22Rv1 (cell line): ENCODE results near the gene DCP1B.
A peak's percentile ranks its signal among the peaks of the same experiment; 100 is the strongest.
"Not testable (repeated sequence)": the region's sequence is repeated elsewhere in the genome, so short reads cannot be mapped to it uniquely, and the experiment has no call there.

Experiments
- H3K27ac ChIP-seq: fragments of 450-650 bp; 2 replicates; pipeline ENCODE4 v1.5.1; 2017
- ZFX ChIP-seq: fragments of 450-650 bp; IDR thresholded peaks from 2 replicates; pipeline ENCODE4 v1.6.1; 2017; ENCODE audit warnings: antibody characterized with exemption, borderline replicate concordance
- TF ChIP-seq, protein P1 (sequence below): fragments of 450-650 bp; IDR thresholded peaks from 2 replicates; pipeline ENCODE4 v1.5.1; 2017; ENCODE audit warnings: mild to moderate bottlenecking

Gene DCP1B

GRCh38 chr12:1949771-1950470 lies 54.3 kb downstream of the DCP1B start:
- TF ChIP-seq ZFX: no peak
- TF ChIP-seq, protein P1, sequence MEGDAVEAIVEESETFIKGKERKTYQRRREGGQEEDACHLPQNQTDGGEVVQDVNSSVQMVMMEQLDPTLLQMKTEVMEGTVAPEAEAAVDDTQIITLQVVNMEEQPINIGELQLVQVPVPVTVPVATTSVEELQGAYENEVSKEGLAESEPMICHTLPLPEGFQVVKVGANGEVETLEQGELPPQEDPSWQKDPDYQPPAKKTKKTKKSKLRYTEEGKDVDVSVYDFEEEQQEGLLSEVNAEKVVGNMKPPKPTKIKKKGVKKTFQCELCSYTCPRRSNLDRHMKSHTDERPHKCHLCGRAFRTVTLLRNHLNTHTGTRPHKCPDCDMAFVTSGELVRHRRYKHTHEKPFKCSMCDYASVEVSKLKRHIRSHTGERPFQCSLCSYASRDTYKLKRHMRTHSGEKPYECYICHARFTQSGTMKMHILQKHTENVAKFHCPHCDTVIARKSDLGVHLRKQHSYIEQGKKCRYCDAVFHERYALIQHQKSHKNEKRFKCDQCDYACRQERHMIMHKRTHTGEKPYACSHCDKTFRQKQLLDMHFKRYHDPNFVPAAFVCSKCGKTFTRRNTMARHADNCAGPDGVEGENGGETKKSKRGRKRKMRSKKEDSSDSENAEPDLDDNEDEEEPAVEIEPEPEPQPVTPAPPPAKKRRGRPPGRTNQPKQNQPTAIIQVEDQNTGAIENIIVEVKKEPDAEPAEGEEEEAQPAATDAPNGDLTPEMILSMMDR: no peak
- H3K27ac ChIP-seq: no peak overlapping the region

DNA sequence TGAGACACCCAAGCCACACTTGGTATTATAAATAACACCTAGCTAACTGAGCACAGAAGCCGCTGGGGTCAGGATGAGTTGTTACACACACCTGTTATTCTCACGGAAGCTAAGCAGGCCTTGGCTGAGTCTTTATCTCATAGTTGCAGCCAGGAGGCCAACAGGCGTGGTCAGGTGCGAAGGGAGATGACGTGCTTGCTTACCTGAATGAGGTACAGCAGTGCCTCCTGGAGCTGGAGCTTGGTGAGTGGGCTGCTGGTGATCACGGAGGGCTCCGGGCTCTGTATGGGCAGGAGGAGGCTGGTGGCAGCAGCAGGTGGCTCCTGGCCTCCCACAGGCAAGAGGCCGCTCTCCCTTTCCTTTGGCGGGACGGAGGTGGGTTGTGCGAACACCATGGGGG lies 55.4 kb downstream of the DCP1B start:
- TF ChIP-seq, protein P1: no peak
- TF ChIP-seq ZFX: no peak
- H3K27ac ChIP-seq: no peak overlapping the region

- H3K27ac ChIP-seq: no peak overlapping the region
- TF ChIP-seq, protein P1: no peak
- TF ChIP-seq ZFX: no peak
Observed at GRCh38 chr12:1947081-1947480, 57.2 kb downstream of the DCP1B start.

GRCh38 chr12:1946296-1946695 lies 58.0 kb downstream of the DCP1B start:
- TF ChIP-seq ZFX: no peak
- TF ChIP-seq, protein P1: no peak
- H3K27ac ChIP-seq: no peak overlapping the region

- H3K27ac ChIP-seq: not testable (repeated sequence)
Observed at GRCh38 chr12:1945502-1945901, 58.8 kb downstream of the DCP1B start.

GRCh38 chr12:1939801-1940607 lies 64.3 kb downstream of the DCP1B start:
- no peak overlapping the region for H3K27ac ChIP-seq
- TF ChIP-seq, protein P1: peak; percentile 97
- no peak for TF ChIP-seq ZFX

DNA sequence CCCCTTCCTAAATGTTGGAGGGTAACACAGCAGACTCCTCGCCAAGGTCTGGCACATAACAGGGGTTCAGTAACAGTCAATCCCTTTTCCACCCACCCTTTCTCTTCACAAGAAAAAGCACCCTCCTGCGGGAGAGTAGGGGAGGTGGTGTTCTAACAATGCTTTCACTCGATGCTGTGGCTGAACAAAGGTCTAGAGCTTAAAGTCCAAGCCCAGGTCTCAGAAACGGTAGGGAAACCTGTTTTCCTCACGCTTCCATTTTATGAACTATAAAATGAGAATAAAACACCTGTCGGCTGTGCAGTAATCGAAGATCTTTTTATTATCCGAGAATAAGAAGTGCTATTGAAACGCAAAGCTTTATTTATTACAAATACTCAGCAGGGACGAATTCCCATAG lies 64.9 kb downstream of the DCP1B start:
- no peak for TF ChIP-seq ZFX
- TF ChIP-seq, protein P1: no peak
- no peak overlapping the region for H3K27ac ChIP-seq
